GM12891 (cell line): ENCODE results near the gene UPF1.

Experiments
- DNase-seq: peaks from one replicate; pipeline ENCODE4 v3.0.0; 2011; ENCODE audit warnings: low spot score; ENCODE audit not compliant: insufficient read length
- FAIRE-seq: peaks from 2 replicates; lab custom pipeline; 2011; peaks lifted over from hg19 to GRCh38; lab: Jason Lieb, UNC
- PAX5 ChIP-seq: IDR thresholded peaks from 2 replicates; pipeline ENCODE4 v1.6.1; 2011; ENCODE audit warnings: low read length, moderate library complexity, mild to moderate bottlenecking; ENCODE audit not compliant: insufficient read depth, severe bottlenecking
- POLR2A ChIP-seq: IDR thresholded peaks from 2 replicates; pipeline ENCODE4 v1.6.1; 2011; ENCODE audit warnings: low read depth, low read length, control low read depth
- POLR2AphosphoS5 ChIP-seq: IDR thresholded peaks from 2 replicates; pipeline ENCODE4 v1.6.1; 2011; ENCODE audit warnings: low read depth, low read length, control low read depth
- POU2F2 ChIP-seq: IDR thresholded peaks from 2 replicates; pipeline ENCODE4 v1.6.1; 2011; ENCODE audit warnings: low read depth, mild to moderate bottlenecking, control low read depth, low read length, moderate library complexity
- SPI1 ChIP-seq: IDR thresholded peaks from 2 replicates; pipeline ENCODE4 v1.6.1; 2011; ENCODE audit warnings: low read depth, low read length, control low read depth
- TAF1 ChIP-seq: IDR thresholded peaks from 2 replicates; pipeline ENCODE4 v1.6.1; 2011; ENCODE audit warnings: low read depth, low read length, control low read depth

UPF1 gene

GRCh38 chr19:18839465-18840287, 7.9 kb downstream of the UPF1 start:
- DNase-seq (peak; percentile 11), FAIRE-seq (no peak)
- TF ChIP-seq PAX5 (no peak), POLR2A (no peak), SPI1 (no peak), POLR2AphosphoS5 (no peak), POU2F2 (no peak), TAF1 (no peak)

- DNase-seq (peak; percentile 13), FAIRE-seq (no peak)
- TF ChIP-seq PAX5 (no peak), POLR2AphosphoS5 (no peak), SPI1 (no peak), TAF1 (no peak)
Measured at GRCh38 chr19:18840288-18841267, 8.8 kb downstream of the UPF1 start.

- FAIRE-seq, result no peak
- no peak for TF ChIP-seq PAX5
- no peak for TF ChIP-seq POLR2A
- TF ChIP-seq TAF1, result no peak
- no peak for TF ChIP-seq POU2F2
- TF ChIP-seq POLR2AphosphoS5, result no peak
- TF ChIP-seq SPI1, result no peak
- DNase-seq, result peak; percentile 6
Measured at GRCh38 chr19:18841400-18841799, 9.6 kb downstream of the UPF1 start.

GRCh38 chr19:18842166-18842565, 10.4 kb downstream of the UPF1 start:
- no peak for FAIRE-seq
- TF ChIP-seq SPI1 (no peak), TAF1 (no peak), POU2F2 (no peak), POLR2A (no peak)
- DNase-seq, result peak; percentile 1

GRCh38 chr19:18843960-18844359, 12.2 kb downstream of the UPF1 start:
- no peak for TF ChIP-seq SPI1
- TF ChIP-seq PAX5, result no peak
- TF ChIP-seq POU2F2, result no peak
- TF ChIP-seq POLR2A, result no peak
- TF ChIP-seq POLR2AphosphoS5, result no peak
- TF ChIP-seq TAF1, result no peak
- FAIRE-seq (no peak), DNase-seq (no peak)

DNA sequence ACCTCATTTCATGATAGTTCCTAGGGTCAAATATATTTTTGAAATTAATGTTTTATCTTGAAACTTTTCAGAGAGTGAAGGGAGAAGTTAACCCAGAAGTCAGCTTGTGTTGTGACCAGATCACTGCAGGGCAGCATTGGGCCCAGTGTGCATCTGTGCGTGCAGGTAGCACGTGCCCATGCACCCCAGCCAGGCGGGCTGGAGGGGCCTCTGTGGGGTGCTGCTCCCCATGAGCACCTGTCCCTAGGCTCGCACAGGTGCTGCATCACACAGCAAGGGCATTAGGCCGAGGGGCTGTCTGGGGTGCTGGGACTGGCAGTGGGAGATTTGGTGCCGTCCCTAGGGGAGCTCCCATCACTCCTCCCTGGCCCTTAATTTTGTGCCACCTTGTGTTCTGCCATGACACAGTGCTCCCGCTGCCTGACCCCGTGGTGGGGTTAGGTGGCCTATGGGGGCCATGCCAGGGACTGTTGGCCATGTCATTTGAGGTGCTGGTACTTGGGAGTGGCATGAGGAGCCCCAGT, 13.1 kb downstream of the UPF1 start:
- DNase-seq (no peak), FAIRE-seq (no peak)
- TF ChIP-seq PAX5, result no peak
- no peak for TF ChIP-seq POLR2AphosphoS5
- TF ChIP-seq SPI1, result no peak
- TF ChIP-seq TAF1, result no peak
- no peak for TF ChIP-seq POLR2A
- no peak for TF ChIP-seq POU2F2

DNA sequence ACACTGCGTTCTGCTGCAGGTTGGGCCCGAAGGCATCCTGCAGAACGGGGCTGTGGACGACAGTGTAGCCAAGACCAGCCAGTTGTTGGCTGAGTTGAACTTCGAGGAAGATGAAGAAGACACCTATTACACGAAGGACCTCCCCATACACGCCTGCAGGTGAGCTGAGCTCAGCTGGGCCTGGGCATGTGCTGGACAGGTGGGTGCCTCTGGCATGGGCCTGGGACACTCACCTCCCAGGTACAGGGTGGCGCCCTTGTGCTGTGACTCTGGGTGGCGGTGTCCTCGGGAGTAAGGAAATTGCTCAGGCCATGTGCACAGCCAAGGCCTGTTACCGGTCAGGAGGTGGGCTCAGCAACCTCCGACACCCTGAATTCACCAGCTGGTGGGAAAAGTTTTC, 14.2 kb downstream of the UPF1 start:
- no peak for TF ChIP-seq PAX5
- TF ChIP-seq SPI1, result no peak
- no peak for TF ChIP-seq TAF1
- TF ChIP-seq POLR2A, result no peak
- no peak for TF ChIP-seq POU2F2
- no peak for TF ChIP-seq POLR2AphosphoS5
- no peak for DNase-seq
- FAIRE-seq, result no peak

GRCh38 chr19:18846862-18847548, 15.2 kb downstream of the UPF1 start:
- FAIRE-seq (peak; percentile 67), DNase-seq (peak; percentile 66)
- TF ChIP-seq POLR2AphosphoS5, result no peak
- TF ChIP-seq PAX5, result no peak
- TF ChIP-seq POU2F2, result no peak
- no peak for TF ChIP-seq SPI1
- no peak for TF ChIP-seq POLR2A
- TF ChIP-seq TAF1, result no peak
